Mesenchymal stem cell (in vitro differentiated cells and primary cell): ENCODE data around the gene RUNX3.

Experiments
- DNase-seq: peaks from one replicate; pipeline ENCODE4 v3.0.0-alpha.2; 2013
- H2AFZ ChIP-seq: one replicate; pipeline ENCODE4 v1.6.1; 2013; ENCODE audit warnings: low read depth, mild to moderate bottlenecking, control low read depth, inconsistent platforms, low read length, moderate library complexity
- H2AK5ac ChIP-seq: 2 replicates; pipeline ENCODE4 v1.6.1; 2013; ENCODE audit warnings: low read length, moderate library complexity, mild to moderate bottlenecking, inconsistent platforms; ENCODE audit not compliant: severe bottlenecking
- H2BK120ac ChIP-seq: one replicate; pipeline ENCODE4 v1.6.1; 2013; ENCODE audit warnings: low read depth, mild to moderate bottlenecking, inconsistent platforms, low read length, moderate library complexity
- H2BK12ac ChIP-seq, 2 experiments: one replicate each; pipeline ENCODE4 v1.6.1; 2013; ENCODE audit warnings: inconsistent platforms in 2 of 2, low read length in 2 of 2, mild to moderate bottlenecking in 2 of 2, moderate library complexity in 2 of 2, control low read depth in 1 of 2
- H2BK15ac ChIP-seq: one replicate; pipeline ENCODE4 v1.6.1; 2013; ENCODE audit warnings: mild to moderate bottlenecking, low read depth, inconsistent platforms; ENCODE audit not compliant: poor library complexity, severe bottlenecking
- H2BK5ac ChIP-seq: 2 replicates; pipeline ENCODE4 v1.6.1; 2013; ENCODE audit warnings: low read depth, mild to moderate bottlenecking, low read length, control low read depth, inconsistent platforms; ENCODE audit not compliant: poor library complexity, severe bottlenecking
- H3K14ac ChIP-seq, 2 experiments: one replicate each; pipeline ENCODE4 v1.6.1; 2013; ENCODE audit warnings: inconsistent platforms in 2 of 2, low read length in 2 of 2, control low read depth in 1 of 2, mild to moderate bottlenecking in 1 of 2, moderate library complexity in 1 of 2
- H3K18ac ChIP-seq, 2 experiments: one replicate each; pipeline ENCODE4 v1.6.1; 2013; ENCODE audit warnings: inconsistent platforms in 2 of 2, low read length in 2 of 2, control low read depth in 1 of 2, low read depth in 1 of 2, mild to moderate bottlenecking in 1 of 2
- H3K23ac ChIP-seq, 2 experiments: one replicate each; pipeline ENCODE4 v1.6.1; 2013; ENCODE audit warnings: inconsistent platforms in 2 of 2, low read length in 2 of 2, mild to moderate bottlenecking in 2 of 2, moderate library complexity in 2 of 2, control low read depth in 1 of 2
- H3K27ac ChIP-seq: 2 replicates; pipeline ENCODE4 v1.5.1; 2013; ENCODE audit warnings: mild to moderate bottlenecking, moderate library complexity, low read length, control low read depth, inconsistent platforms; ENCODE audit not compliant: poor library complexity, severe bottlenecking
- H3K27me3 ChIP-seq, 2 experiments: 2 replicates each; pipeline versions ENCODE4 v1.6.1 to v1.7.0; 2013; ENCODE audit warnings: low read length in 2 of 2, mild to moderate bottlenecking in 2 of 2, moderate library complexity in 2 of 2, control low read depth in 1 of 2, inconsistent platforms in 1 of 2; ENCODE audit not compliant: control insufficient read depth in 1 of 2, insufficient read depth in 1 of 2
- H3K36me3 ChIP-seq, 2 experiments: 2 replicates each; pipeline versions ENCODE4 v1.6.1 to v1.7.0; 2013; ENCODE audit warnings: low read length in 2 of 2, control low read depth in 1 of 2, inconsistent platforms in 1 of 2, low read depth in 1 of 2, mild to moderate bottlenecking in 1 of 2; ENCODE audit not compliant: insufficient read depth in 2 of 2, control insufficient read depth in 1 of 2
- H3K4ac ChIP-seq, 2 experiments: one replicate each; pipeline ENCODE4 v1.6.1; 2013; ENCODE audit warnings: inconsistent platforms in 2 of 2, low read length in 2 of 2, mild to moderate bottlenecking in 2 of 2, moderate library complexity in 2 of 2, control low read depth in 1 of 2, low read depth in 1 of 2
- H3K4me1 ChIP-seq: 2 replicates; pipeline ENCODE4 v1.6.1; 2013; ENCODE audit warnings: low read depth, low read length, control low read depth; ENCODE audit not compliant: control insufficient read depth, insufficient read depth
- H3K4me2 ChIP-seq: 2 replicates; pipeline ENCODE4 v1.6.1; 2013; ENCODE audit warnings: low read length, mild to moderate bottlenecking, inconsistent platforms; ENCODE audit not compliant: poor library complexity, severe bottlenecking
- H3K4me3 ChIP-seq, 2 experiments: 2 replicates each; pipeline versions ENCODE4 v1.5.1 to v1.7.0; 2013; ENCODE audit warnings: low read length in 2 of 2, mild to moderate bottlenecking in 2 of 2, control low read depth in 1 of 2, low read depth in 1 of 2; ENCODE audit not compliant: insufficient read depth in 1 of 2
- H3K79me1 ChIP-seq: replicated peaks from 2 replicates; pipeline ENCODE4 v1.6.1; 2013; ENCODE audit warnings: mild to moderate bottlenecking, control low read depth, low read length, inconsistent platforms; ENCODE audit not compliant: poor library complexity, severe bottlenecking
- H3K9ac ChIP-seq: 2 replicates; pipeline ENCODE4 v1.7.0; 2013; ENCODE audit warnings: mild to moderate bottlenecking, low read length, moderate library complexity
- H3K9me3 ChIP-seq: 2 replicates; pipeline ENCODE4 v1.7.0; 2013; ENCODE audit warnings: mild to moderate bottlenecking, low read length; ENCODE audit not compliant: control insufficient read depth
- H4K8ac ChIP-seq: one replicate; pipeline ENCODE4 v1.6.1; 2013; ENCODE audit warnings: inconsistent platforms, mild to moderate bottlenecking, low read length, moderate library complexity
- H4K91ac ChIP-seq: one replicate; pipeline ENCODE4 v1.6.1; 2013; ENCODE audit warnings: mild to moderate bottlenecking, low read length, inconsistent platforms
- WGBS: methylation state at CpG from one replicate; pipeline ENCODE4 v1.1.7; 2013; ENCODE audit warnings: mixed read lengths; 5-methylcytosine and 5-hydroxymethylcytosine counted together

Gene RUNX3

GRCh38 chr1:24861821-24862727 is 68.0 kb downstream of the RUNX3 start:
- Histone ChIP-seq H3K18ac (no peak overlapping the region), H2BK15ac (no peak overlapping the region), H2BK120ac (no peak overlapping the region), H2BK5ac (no peak overlapping the region), H3K4me3 (no peak overlapping the region), H3K4me1 (no peaks in the 10 kb centered on the region), H3K79me1 (no peaks in the 10 kb centered on the region), H3K27me3 (peaks cover 32 to 66% of the 10 kb centered on the region in 2 experiments), H3K14ac (no peak overlapping the region), H3K4ac (no peak overlapping the region), H3K27ac (no peak overlapping the region), H3K4me2 (no peak overlapping the region), H4K91ac (no peak overlapping the region), H3K9ac (no peak overlapping the region), H3K23ac (no peak overlapping the region), H3K36me3 (no peaks in the 10 kb centered on the region), H2AFZ (no peak overlapping the region), H4K8ac (no peak overlapping the region), H2BK12ac (no peak overlapping the region), H2AK5ac (no peak overlapping the region), H3K9me3 (no peaks in the 10 kb centered on the region)
- DNase-seq = no peak
- WGBS = 68% methylated on average over 28 of the region's 28 CpGs

GRCh38 chr1:24860841-24861240 is 69.2 kb downstream of the RUNX3 start:
- WGBS = 92% methylated on average over 15 of the region's 15 CpGs
- no peaks in the 10 kb centered on the region for H3K36me3 ChIP-seq

GRCh38 chr1:24859063-24860010 is 70.7 kb downstream of the RUNX3 start:
- Histone ChIP-seq H3K9me3 (no peaks in the 10 kb centered on the region), H3K79me1 (no peaks in the 10 kb centered on the region), H3K9ac (no peak overlapping the region), H2AK5ac (no peak overlapping the region), H3K18ac (no peak overlapping the region), H3K4me1 (no peaks in the 10 kb centered on the region), H4K8ac (no peak overlapping the region), H3K4me3 (no peak overlapping the region), H3K4me2 (no peak overlapping the region), H2BK5ac (no peak overlapping the region), H2AFZ (no peak overlapping the region), H3K27ac (no peak overlapping the region), H3K27me3 (peaks cover 25 to 46% of the 10 kb centered on the region in 2 experiments), H2BK120ac (no peak overlapping the region), H3K23ac (no peak overlapping the region), H4K91ac (no peak overlapping the region), H2BK12ac (no peak overlapping the region), H2BK15ac (no peak overlapping the region), H3K36me3 (no peaks in the 10 kb centered on the region), H3K14ac (no peak overlapping the region), H3K4ac (no peak overlapping the region)
- 93% methylated on average over 6 of the region's 10 CpGs for WGBS
- no peak for DNase-seq

More at GRCh38 chr1:24860841-24861240, 69.2 kb downstream of the RUNX3 start:
- no peaks in the 10 kb centered on the region for H3K4me1 ChIP-seq
- H2AFZ ChIP-seq = no peak overlapping the region
- H4K8ac ChIP-seq = no peak overlapping the region
- no peak overlapping the region for H3K4ac ChIP-seq
- H3K79me1 ChIP-seq = no peaks in the 10 kb centered on the region
- H2BK12ac ChIP-seq = no peak overlapping the region
- H3K14ac ChIP-seq = no peak overlapping the region
- no peak overlapping the region for H2AK5ac ChIP-seq
- peaks cover 25 to 57% of the 10 kb centered on the region in 2 experiments for H3K27me3 ChIP-seq
- no peak overlapping the region for H3K4me2 ChIP-seq
- no peaks in the 10 kb centered on the region for H3K9me3 ChIP-seq
- H4K91ac ChIP-seq = no peak overlapping the region
- H3K27ac ChIP-seq = no peak overlapping the region
- H2BK5ac ChIP-seq = no peak overlapping the region
- no peak overlapping the region for H3K4me3 ChIP-seq
- no peak for DNase-seq
- no peak overlapping the region for H3K23ac ChIP-seq
- H3K9ac ChIP-seq = no peak overlapping the region
- H2BK15ac ChIP-seq = no peak overlapping the region
- no peak overlapping the region for H3K18ac ChIP-seq
- H2BK120ac ChIP-seq = no peak overlapping the region

GRCh38 chr1:24858277-24858676 is 71.8 kb downstream of the RUNX3 start:
- Histone ChIP-seq H3K9ac (no peak overlapping the region), H4K8ac (no peak overlapping the region), H3K23ac (no peak overlapping the region), H2BK15ac (no peak overlapping the region), H2BK120ac (no peak overlapping the region), H3K27ac (no peak overlapping the region), H2BK5ac (no peak overlapping the region), H3K27me3 (peaks cover 21 to 40% of the 10 kb centered on the region in 2 experiments), H2AK5ac (no peak overlapping the region), H4K91ac (no peak overlapping the region), H3K9me3 (no peaks in the 10 kb centered on the region), H3K18ac (no peak overlapping the region), H2AFZ (no peak overlapping the region), H3K36me3 (no peaks in the 10 kb centered on the region), H3K79me1 (no peaks in the 10 kb centered on the region), H3K4me2 (no peak overlapping the region), H3K4me3 (no peak overlapping the region), H2BK12ac (no peak overlapping the region), H3K4ac (no peak overlapping the region), H3K4me1 (no peaks in the 10 kb centered on the region), H3K14ac (no peak overlapping the region)
- WGBS = 100% methylated on average over 1 of the region's 1 CpG
- DNase-seq = no peak
